Muscle of back (tissue), 11 donors: ENCODE results near the gene LHX5. TPM values are rescaled to one million over a fixed set of nuclear protein-coding genes. Genes with fewer than 3 reads are reported as not detected.

Experiments used
- DNase-seq, 3 donors: peaks; one replicate each; pipeline versions ENCODE4 v3.0.0 to v3.0.0-alpha.2; 2013
- polyA plus RNA-seq, 10 donors: library from polyadenylated mRNA; unstranded; fragments of 120-200 nt; gene quantifications; one replicate each; pipeline ENCODE4 v1.2.1, GENCODE V29; 2013; ENCODE audit not compliant: insufficient read length in 10 of 10

LHX5 gene
- polyA plus RNA-seq, 10 donors = not detected

GRCh38 chr12:113418213-113418879 is 53.3 kb downstream of the LHX5 start:
- DNase-seq = no peak

DNA sequence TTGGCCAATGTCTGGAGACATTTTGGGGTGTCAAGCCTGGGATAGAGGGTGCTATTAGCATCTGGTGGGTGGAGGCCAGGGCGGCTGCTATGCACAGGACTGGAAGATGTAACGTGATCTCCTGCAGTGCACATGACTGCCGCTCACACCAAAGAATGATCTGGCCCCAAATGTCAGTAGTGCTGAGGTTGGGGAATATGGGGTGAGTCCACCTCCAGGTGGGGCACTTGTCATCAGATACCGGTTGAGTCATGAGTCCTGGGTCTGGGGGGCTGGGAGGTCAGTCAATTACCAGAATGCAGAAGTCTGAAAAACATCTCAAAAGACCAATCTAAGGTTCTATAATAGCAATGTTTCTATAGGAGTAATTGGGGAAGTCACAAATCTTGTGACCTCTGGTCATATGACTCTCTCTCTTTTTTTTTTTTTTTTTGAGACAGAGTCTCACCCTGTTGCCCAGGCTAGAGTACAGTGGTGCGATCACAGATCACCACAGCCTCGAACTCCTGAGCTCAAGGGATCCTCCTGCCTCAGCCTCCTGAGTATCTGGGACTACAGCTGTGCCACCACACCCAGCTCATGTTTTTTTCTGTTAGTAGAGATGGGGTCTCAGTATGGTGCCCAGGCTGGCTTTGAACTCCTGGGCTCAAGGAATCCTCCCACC is 55.4 kb downstream of the LHX5 start:
- DNase-seq = no peak

DNA sequence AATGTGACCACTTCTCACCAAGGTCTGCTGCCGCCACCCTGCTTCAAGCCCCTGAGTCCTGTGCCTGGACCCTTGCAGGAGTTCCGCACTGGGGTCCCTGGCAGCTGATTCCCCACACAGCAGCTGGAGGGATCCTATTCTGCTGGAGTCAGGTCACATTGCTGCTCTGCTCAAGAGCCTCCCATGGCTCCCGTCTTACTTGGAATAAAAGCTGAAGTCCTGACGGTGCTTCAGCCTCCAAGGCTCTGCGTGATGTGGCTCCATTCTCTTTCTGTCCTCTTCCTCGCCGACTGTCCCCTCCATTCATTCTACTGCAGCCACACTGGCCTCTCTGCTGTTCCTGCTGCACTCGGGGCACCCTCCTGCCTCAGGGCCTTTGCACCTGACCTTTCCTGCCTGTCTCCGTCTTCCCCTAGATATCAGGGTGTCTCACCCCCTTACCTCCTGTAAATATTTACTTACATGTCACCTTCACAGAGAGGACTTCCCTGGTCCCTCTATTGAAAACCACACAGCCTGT is 57.1 kb downstream of the LHX5 start:
- DNase-seq = no peak

GRCh38 chr12:113413488-113413939 is 58.2 kb downstream of the LHX5 start:
- DNase-seq = no peak

Other genes with a start within 250 kb of the LHX5 start
- 10 to 100 TPM in 9 of 10 donors, 1 to 10 TPM in 1; 9.8 to 17.8 (median 13.5) TPM for gene SLC8B1, start 136.8 kb downstream of the LHX5 start, polyA plus RNA-seq
- 10 to 100 TPM; 12.7 to 17.2 (median 13.6) TPM for gene PLBD2, start 113.3 kb downstream of the LHX5 start, polyA plus RNA-seq
- under 1 TPM in 1 of 10 donors, not detected in 9; 0.19 TPM for gene SDS, start 68.0 kb downstream of the LHX5 start, polyA plus RNA-seq
- 1 to 10 TPM in 9 of 10 donors, under 1 TPM in 1; 0.61 to 2.1 (median 1.4) TPM for gene SDSL, start 49.5 kb downstream of the LHX5 start, polyA plus RNA-seq